Liver (tissue), 3 donors: Measurements from ENCODE around the gene LTB4R2.

Experiments
- ATF3 ChIP-seq: IDR thresholded peaks from 2 replicates; pipeline ENCODE4 v1.6.1; 2016; ENCODE audit warnings: antibody characterized with exemption
- CTCF ChIP-seq: fragments of 150-350 bp; IDR thresholded peaks from 2 replicates; pipeline ENCODE4 v1.5.1; 2017; ENCODE audit warnings: improper control_type of control experiment, low read depth, low read length; ENCODE audit not compliant: missing input control
- EGR1 ChIP-seq, 2 donors: IDR thresholded peaks; 2 replicates each; pipeline ENCODE4 v1.6.1; 2016 to 2018; ENCODE audit warnings: antibody characterized with exemption in 2 of 2, low read depth in 2 of 2
- FOXA1 ChIP-seq: IDR thresholded peaks from 2 replicates; pipeline ENCODE4 v1.6.1; 2016; ENCODE audit warnings: antibody characterized with exemption
- GABPA ChIP-seq, 2 donors: IDR thresholded peaks in 1 of 2; conservative IDR thresholded peaks in 1 of 2; 2 replicates each; pipeline ENCODE4 v1.6.1; 2016; ENCODE audit warnings: antibody characterized with exemption in 2 of 2, mild to moderate bottlenecking in 1 of 2, moderate library complexity in 1 of 2
- HNF4A ChIP-seq, 2 donors: conservative IDR thresholded peaks; 2 replicates each; pipeline ENCODE4 v1.6.1; 2016; ENCODE audit warnings: antibody characterized with exemption in 2 of 2, mild to moderate bottlenecking in 2 of 2
- MAX ChIP-seq: IDR thresholded peaks from 2 replicates; pipeline ENCODE4 v1.6.1; 2016; ENCODE audit warnings: antibody characterized with exemption
- RAD21 ChIP-seq, 2 donors: IDR thresholded peaks; 2 replicates each; pipeline ENCODE4 v1.6.1; 2016; ENCODE audit warnings: antibody characterized with exemption in 2 of 2, mild to moderate bottlenecking in 2 of 2
- REST ChIP-seq: IDR thresholded peaks from 2 replicates; pipeline ENCODE4 v1.6.1; 2016; ENCODE audit warnings: antibody characterized with exemption, mild to moderate bottlenecking
- RXRA ChIP-seq, 2 donors: IDR thresholded peaks; 2 replicates each; pipeline ENCODE4 v1.6.1; 2017 to 2018; ENCODE audit warnings: antibody characterized with exemption in 2 of 2, mild to moderate bottlenecking in 1 of 2
- SP1 ChIP-seq: IDR thresholded peaks from 2 replicates; pipeline ENCODE4 v1.6.1; 2018; ENCODE audit warnings: antibody characterized with exemption, mild to moderate bottlenecking
- TAF1 ChIP-seq: conservative IDR thresholded peaks from 2 replicates; pipeline ENCODE4 v1.6.1; 2016; ENCODE audit warnings: antibody characterized with exemption, mild to moderate bottlenecking
- YY1 ChIP-seq: IDR thresholded peaks from 2 replicates; pipeline ENCODE4 v1.6.1; 2016; ENCODE audit warnings: antibody characterized with exemption, mild to moderate bottlenecking
- ZBTB33 ChIP-seq: IDR thresholded peaks from 2 replicates; pipeline ENCODE4 v1.6.1; 2016; ENCODE audit warnings: antibody characterized with exemption
- donor health status: healthy.
- donor health status: healthy.

GRCh38 chr14:24281636-24282035 lies 28.3 kb upstream of the LTB4R2 start:
- TF ChIP-seq CTCF (no peak), EGR1 (IDR thresholded peaks at IDR 0.05; ENCODE audit: low read depth in 2 of 2) (no peak), REST (no peak), ATF3 (no peak), TAF1 (no peak), RAD21 (IDR thresholded peaks at IDR 0.05) (no peak), YY1 (no peak), MAX (no peak), ZBTB33 (no peak), SP1 (no peak), RXRA (IDR thresholded peaks at IDR 0.05) (no peak), GABPA (IDR thresholded peaks at IDR 0.05 in 1 of 2, conservative IDR thresholded peaks at IDR 0.05 in 1 of 2) (no peak), FOXA1 (no peak), HNF4A (conservative IDR thresholded peaks at IDR 0.05) (no peak)
